COLO668 (cell line): ENCODE measurements around the gene SPON1.

Experiments
- DNase-seq: peaks from one replicate; lab custom pipeline; 2025; ENCODE audit not compliant: unreplicated experiment; lab: John Stamatoyannopoulos, UW

Gene SPON1

DNA sequence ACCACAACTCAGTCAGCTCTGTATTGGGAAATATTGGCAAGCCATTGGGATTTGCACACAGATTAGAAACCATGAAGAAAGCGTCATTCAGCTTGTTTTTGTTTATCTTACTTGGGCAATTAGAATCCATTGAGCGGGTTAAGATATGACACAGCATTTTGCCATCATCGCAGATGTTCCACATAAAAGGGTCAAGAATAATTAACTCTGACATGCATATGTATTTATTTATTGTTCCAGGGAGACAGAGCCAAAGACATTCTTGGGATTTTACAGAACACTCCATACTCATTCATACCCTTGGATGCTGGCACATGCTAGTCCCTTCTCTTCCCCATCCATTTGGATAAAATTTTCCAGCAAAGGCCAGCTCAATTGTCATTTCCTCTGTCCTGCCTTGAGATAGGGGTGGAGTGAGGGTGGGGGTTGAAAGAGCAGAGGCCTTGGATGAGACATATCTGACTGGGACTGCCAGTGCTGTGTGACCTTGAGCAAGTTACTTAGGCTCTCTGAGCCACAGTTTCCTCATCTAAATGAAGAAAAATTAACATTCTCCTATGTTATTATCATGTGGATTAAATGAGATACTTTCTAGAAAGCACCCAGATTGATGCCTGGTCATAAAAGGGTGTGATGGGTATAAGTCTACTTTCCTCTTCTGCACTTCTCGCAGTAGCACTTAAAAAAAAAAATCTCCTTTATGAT is 216.7 kb downstream of the SPON1 start:
- DNase-seq, result no peak

DNA sequence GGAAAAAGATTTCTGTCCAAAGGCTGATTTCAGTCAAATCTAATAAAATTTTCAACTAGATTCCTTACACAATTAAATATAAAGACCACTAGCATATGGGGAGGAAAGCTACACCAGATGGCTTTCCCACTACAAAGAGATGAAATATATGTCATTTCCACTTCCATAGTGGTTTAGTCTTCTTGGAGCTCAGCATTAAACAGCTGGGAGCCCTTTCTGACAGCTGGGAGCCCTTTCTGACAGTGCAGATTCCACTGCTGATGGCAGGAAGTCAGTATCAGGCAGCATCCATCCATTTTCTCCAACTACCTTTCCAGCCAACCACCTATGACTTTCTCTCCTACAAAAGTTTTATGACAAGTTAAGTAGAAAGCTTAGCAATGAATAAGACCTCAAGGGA is 218.6 kb downstream of the SPON1 start:
- DNase-seq, result no peak

DNA sequence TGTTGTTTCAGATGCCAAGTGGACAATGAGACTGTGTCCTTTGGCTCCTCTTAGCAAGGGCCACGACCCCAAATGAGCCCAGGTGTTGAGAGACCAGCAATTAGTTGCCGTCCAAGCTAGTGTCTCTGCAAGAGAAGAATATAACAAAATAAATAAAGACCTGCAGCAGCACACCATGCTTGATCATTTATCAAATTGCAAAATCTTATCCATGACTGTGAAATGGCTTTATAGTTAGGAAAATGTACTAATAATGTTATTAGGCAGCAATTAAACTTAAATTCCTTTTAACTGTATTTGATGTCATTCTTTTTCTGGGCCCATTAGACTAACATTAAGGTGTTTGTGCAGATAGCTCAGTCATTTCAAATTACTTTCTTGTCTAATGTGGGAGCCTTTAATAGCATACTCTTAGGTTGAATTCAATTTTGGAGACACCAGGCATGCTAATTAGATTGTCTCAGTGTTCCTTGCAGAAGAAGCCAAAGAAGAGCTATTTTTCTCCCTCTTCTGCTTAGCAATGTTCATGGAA is 220.4 kb downstream of the SPON1 start:
- no peak for DNase-seq

DNA sequence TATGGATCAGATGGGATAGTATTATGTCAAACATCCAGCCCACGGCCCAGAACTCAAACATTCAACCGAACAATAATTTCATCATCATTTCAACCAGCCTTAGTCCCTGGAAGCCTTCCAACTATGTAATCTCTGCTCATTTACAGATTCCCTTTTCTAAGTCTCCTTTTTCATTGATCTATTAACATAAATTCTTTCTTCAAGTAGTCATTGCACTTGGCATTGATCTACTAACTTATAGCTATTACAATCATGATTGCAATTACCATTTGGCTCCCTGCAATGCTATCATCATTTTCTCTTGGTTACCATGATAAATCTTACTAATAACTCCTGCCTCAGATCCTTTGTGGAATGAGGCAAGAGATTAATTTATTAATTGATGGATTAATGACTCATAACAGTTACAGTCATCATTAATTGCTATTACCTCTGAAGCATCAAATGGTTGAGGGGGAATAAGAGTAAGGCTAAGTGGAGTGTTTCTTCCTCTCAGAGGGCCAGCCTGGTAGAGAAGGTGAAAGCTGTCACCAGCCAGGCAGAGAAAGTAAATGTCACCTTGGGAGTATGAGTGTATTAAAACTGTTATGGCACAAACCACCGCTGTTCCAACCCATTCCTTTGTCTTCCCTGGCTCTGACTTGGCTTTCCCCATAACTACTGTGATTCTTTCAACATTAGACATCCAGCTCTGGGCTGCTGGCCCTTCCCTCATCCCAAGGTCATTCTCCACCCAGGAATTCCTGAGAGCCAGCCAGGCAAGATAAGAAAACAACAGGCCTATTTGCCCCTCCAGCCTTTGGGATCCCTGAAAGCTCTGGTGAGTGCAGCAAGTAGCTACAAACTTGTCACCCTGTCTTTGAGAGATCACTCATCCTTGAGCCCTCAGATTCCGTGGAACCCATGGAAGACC is 221.8 kb downstream of the SPON1 start:
- no peak for DNase-seq

DNA sequence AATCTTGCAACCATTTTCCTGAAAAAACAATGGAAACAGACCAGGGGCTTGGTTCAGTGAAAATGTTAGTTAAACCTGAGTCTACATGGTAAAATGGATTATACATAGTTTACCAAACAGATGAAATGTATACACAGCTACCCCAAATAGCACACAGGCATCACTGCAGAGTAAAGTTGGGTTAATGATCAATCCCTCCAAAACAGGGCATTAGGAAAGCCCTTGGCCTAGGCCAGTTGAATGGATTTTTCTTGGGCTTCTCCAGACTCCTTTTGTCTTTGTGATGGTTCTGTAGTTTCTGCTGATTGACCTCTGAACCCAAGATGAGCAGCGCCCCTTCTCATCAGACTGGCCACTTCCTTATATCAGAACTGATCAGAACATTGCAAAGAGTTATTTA is 222.9 kb downstream of the SPON1 start:
- no peak for DNase-seq

DNA sequence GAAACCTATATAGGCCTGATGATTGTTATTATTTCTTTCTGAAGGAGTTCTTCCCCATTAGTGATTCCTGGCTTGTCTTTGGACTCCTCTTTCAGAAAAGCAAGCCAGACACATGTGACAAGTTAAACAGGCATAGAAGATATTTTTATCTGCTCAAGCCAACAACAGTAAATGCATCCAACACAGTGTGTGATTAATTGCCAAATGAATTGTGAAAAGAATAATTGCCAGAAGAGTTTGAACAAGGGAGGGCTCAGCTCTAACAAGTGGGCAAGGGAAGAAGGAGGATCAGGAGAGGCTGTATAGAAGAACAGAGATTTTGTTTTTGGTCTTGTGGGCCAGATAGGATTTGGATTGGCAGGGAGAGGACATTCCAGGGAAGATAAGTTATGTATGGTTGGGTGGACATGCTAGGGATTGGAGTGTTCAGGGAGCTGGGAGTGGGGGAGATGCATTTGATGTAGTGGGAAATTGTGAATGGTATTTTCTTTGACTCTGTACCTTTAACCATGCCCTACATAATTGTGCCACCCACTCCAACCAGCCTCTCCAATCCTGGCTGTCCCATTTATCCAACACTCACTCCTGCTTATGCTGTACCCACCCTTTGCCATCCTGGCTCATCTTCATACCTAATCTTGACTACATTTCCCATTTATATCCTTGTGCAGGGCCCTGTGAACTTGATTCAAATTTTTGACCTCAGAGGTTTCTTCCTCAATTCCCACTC is 223.7 kb downstream of the SPON1 start:
- no peak for DNase-seq

DNA sequence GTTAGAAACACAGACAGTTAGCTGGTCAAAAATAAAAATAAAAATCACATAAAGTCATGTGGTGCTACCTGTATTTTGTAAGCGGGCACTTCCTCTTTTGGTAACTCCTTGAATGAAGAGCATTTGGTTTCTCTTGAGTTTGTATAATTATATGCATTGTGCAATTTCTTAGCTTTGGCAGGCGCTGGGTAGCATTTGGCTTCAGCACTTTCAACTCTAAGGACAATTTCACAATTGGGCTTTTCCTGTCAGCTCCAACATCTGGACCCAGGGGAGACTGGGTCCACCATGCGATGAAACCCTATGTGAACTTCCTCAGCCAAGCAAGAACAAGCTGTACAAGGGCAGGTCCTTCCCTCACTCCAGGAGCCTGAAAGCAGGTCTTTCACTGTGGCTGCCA is 227.4 kb downstream of the SPON1 start:
- DNase-seq, result no peak

DNA sequence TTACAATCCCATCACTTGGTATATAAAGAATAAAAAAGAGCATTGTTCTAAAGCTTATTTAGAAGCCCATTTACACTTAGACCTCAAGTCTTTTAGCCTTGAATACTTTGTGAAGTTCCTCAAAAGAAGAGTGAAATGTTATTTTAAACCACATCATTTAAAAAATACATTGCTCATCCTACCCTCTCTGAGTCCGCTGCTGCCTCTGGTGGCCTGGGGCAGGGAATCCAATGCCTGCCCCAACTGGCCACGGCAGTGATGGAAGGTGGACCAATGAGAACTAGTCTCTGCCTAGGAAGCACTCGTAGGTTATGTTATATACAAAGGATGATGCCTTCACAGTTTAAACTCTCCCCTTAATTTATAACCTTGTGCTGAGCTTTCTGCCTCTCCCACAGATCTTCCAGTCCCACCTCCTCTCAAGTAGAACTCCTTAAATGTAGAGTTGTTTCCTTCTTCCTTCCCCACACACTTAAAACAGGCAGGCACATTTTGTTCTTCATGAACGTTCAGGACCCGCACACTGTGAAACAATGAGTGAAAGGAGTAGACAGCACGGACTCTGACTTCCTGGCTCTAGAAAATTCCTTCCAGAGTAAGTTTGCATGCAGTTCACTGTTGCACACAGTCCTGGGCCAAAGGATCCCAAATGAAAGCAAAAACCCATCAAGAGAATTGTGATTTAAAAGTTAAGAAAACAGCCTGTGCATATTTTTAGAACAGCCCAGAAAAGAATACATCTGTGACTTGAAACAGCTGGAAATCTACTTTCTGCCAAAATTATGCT is 228.7 kb downstream of the SPON1 start:
- no peak for DNase-seq

DNA sequence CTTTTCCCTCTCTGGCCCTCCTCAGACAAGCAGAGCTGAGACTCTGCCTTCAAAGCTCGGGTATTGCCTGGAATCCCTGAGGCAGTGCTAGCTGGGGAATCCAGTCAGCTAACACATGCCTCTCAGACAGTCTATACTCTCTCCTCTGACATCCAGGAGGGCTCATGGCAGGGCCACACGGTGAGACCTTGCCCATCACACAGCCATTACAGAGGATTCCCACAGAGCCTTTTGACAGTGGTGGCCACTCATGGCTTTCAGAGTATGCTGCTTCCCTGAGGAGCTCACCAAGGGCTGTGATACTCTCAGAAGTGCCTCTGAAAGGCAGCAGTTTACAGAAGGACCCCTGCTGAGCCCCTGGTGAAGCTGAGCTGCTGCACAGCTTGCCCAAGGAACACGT is 231.1 kb downstream of the SPON1 start:
- DNase-seq, result no peak

DNA sequence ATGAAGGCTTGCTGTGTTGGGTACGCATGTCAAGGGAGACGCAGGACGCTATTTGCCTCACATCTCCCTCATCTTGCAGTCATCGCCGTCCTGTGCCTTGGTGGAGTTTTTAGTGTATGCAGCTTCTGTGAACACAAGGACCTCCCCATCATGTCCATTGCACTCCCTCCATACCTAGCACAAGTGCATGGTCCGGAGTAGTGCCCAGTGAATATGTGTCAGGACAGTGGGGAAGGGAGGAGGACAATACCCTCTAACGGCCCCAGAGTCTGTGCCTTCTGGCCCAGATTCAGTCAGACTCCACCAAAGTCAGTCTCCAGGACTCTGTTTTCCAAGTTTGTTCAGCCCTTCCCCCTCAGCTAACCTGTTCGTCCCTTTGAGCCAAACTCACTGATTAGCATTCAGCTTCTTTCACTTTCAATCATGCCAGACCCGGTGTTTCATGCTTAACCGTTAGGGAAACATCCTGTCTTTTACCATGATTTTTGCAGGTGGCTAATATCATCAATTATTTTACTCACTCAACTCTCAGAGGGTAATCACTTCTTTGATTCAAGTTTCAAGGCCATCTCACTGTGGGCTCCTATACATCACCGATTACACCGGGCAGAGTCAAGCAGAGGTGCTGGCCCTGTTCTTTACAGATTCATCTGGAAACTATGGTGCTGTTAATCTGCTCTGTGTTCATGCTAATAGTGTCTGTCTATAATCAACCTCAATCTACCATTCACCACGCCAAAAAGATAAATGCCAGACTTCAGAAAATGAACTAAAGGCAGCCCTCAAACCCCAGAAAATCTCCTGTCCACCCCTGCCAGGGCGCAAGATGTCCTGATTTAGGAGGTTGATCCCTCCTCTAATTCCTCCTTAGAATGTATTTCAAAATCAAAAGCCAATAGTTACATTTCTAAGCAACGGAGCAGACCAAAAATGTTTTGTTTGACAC is 240.0 kb downstream of the SPON1 start:
- no peak for DNase-seq

DNA sequence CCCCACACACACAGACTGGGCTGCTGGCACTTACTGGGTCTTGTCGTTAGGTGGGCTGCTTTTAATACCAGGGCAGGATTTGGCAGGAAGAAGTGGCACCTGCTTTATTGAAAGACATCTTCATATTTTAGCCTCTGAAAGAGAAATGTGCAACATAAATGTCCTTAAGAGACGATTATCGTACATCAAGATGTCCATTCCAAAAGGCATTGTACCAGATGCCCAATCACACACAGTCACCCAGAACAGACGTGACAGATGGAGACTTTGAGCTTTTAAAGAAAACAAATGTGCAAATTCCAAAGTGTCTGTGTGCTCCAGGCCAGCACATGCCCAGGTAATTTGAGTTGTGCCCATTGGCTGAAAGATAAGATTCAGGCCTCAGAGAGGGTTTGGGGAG is 240.8 kb downstream of the SPON1 start:
- no peak for DNase-seq

DNA sequence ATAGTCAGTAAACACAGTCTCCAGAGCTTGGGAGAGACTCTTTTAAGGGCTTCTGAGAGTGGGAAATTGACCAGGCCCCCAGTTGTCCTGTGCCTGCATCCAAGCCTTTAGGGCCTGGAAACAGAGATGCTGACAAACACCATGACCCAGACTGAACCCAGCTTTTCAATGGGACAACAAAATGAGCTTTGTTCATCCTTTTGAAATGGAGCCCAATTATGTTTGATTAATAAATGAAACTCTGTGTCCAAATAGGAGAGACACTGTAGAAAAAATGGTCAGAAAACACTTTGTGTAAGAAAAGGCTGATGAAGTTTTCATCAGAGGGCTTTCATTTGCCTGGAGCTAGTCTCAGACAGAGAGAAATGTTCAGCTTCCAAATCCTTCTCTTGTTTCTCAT is 250.5 kb downstream of the SPON1 start:
- no peak for DNase-seq

DNA sequence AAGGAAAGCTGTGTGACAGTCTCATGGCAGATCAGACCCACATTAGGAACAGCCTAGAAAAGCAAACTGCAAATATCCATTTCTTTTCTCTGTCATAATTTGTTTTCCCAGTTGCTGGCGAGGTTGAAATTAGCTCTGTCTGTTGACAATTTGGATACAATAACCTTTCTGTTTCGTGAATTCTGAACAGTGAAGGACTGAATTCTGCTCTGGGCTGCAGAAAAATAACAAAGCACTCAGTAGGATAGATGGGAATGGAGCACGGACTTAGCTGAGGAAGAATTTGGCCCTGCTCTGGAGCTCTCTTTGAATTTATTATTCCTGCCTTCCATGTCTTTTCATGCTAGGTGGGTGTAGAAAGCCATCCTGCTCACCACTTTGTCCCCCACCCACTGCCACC is 256.2 kb downstream of the SPON1 start:
- DNase-seq, result no peak

DNA sequence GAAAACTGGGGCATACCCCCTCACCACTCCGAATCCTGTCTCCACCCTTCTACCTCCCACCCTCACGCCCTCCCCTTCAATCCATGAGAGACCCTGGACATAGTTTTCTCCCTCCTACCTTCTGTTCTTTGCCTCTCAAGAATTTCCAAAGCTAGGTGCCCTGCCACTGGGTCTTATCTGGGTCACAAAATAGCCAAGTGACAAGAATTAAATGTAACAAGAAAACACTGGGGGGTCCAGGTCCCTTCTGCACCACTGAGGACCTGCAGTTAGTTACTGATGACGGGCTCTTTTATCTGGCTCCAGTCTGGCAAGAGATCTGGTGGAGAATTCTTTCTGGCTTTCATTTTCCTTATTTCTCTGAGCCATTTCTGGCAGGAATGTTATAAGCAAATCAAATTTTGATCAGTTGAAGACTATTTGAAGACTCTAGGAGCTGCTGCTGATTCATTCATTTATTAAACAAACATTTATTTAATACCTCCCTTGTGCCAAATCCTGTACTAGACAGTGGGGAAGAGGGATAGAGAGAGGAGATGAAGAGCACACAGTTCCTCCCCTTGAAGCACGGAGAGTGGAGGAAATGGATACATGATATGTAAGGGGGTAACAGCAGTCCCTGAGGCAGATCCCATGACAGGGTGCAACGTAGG is 261.2 kb downstream of the SPON1 start:
- no peak for DNase-seq

DNA sequence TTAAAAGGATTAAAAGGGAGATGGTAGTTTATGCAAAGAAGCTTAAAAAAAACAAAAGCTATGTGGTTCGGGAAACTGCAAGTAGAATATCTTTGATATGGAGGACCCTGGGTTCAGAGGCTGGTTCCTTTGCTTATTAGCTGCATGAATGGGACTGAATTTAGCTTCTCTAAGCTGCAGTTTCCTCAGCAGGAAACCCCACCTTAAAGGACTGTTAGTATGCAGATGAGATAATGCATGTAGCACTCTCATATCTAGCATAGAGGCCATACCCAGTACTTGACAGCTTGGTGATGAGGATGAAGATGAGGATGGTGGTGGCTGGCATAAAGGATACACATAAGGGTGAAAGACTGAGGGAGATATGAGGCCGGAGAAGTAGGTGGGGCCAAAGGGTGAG is 261.9 kb downstream of the SPON1 start:
- DNase-seq, result no peak

DNA sequence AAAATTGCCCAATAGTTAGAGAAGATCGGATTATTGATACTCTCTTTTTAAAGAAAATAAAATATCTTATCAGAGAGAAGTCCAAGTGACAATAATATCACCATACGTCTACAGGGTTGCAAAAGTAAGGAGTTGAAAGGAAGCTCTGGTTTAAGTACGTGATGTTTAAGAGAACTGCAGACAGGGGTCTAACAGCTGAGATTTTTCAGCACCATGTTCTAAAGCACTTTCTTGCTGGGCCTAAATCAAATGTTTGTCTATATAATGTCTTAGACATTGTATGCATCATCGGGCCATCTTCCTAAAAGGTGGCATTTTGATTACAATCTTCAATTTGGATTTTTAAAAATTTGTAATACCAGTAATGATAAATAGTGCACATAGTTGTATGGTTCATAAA is 263.1 kb downstream of the SPON1 start:
- DNase-seq, result no peak

DNA sequence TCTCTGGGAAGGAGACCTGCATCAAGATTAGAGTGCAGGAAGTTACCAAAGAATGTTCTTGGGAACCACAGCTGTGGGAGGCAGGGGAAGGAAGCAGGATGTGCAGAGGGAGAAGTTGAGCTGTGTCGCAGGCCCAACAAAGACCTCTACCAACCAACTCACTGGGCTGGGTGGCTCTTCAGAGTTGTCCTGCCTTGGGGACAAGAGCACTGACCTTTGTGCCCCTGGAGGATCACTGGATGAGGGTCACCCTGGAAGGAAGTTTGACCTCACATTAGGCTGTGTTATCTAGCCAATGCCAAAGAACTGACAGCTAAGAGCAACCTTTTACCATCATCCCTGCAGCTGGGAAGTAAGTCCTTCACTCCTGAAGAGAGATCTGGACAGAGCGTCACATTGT is 265.8 kb downstream of the SPON1 start:
- DNase-seq, result no peak

DNA sequence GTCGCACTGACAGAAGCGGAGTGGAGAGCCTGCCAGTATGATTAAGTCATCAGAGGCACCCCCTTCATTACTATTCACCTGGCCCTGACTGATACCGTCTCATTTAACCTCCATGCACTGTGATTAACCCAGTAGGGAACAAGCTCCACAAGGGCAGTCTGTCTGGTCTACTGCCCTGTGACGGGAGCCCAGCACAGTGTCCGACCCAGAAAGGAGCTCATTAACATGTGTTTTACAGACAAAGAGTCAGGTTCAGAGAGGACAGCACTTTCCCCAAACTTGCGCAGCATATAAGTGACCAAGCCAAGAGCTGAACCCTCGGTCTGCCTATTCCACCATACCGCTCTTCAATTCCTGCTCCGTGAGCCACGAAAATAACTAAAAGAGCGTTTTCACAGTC is 266.9 kb downstream of the SPON1 start:
- no peak for DNase-seq

DNA sequence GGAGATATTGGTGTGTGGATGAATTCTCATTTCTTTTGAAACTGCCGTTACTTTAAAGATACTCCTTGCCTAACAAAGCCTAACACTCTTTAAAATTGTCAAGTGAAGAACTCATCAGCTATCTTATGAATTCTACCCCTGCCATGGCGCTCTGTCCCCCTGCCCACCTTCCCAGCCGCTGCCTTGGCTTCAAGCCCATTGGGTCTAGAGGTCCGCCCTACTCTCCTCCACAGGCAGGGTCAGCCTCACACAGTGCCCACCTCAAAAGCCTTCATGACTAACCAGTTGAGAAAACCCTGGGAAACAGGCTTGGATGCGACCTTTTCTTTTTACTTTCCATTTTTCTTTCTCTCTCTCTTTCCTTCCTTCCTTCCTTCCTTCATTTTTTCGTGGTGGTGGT is 267.9 kb downstream of the SPON1 start:
- no peak for DNase-seq
